Activated T-cell treated with anti-CD3 and anti-CD28 coated beads, Interleukin-2, amount 50 U/mL, for 48 hours (primary cell): ENCODE results near the gene IPCEF1.
"Not testable (repeated sequence)": the region's sequence is repeated elsewhere in the genome, so short reads cannot be mapped to it uniquely, and the experiment has no call there.

Source experiments
- DNase-seq, 2 experiments: peaks; one replicate each; pipeline ENCODE4 v3.0.0-alpha.2; 2020

IPCEF1 gene

GRCh38 chr6:154243793-154244750, 112.5 kb downstream of the IPCEF1 start:
- DNase-seq, result no peak

GRCh38 chr6:154242617-154243357, 113.8 kb downstream of the IPCEF1 start:
- no peak for DNase-seq

GRCh38 chr6:154241581-154241980, 115.0 kb downstream of the IPCEF1 start:
- peak in 1 of 2 experiments; percentile 41 for DNase-seq

GRCh38 chr6:154241061-154241460, 115.5 kb downstream of the IPCEF1 start:
- DNase-seq, result not testable (repeated sequence)

- DNase-seq, result no peak
Measured at GRCh38 chr6:154239392-154239791, 117.2 kb downstream of the IPCEF1 start.

- no peak for DNase-seq
Measured at GRCh38 chr6:154238831-154239230, 117.8 kb downstream of the IPCEF1 start.

- no peak for DNase-seq
Measured at GRCh38 chr6:154236646-154237301, 119.8 kb downstream of the IPCEF1 start.

- no peak for DNase-seq
Measured at GRCh38 chr6:154234019-154234772, 122.4 kb downstream of the IPCEF1 start.

- DNase-seq, result no peak
Measured at GRCh38 chr6:154233383-154233782, 123.2 kb downstream of the IPCEF1 start.

- DNase-seq, result no peak
Measured at GRCh38 chr6:154232013-154232910, 124.3 kb downstream of the IPCEF1 start.

- DNase-seq, result no peak
Measured at GRCh38 chr6:154230910-154231595, 125.5 kb downstream of the IPCEF1 start.

- DNase-seq, result no peak
Measured at GRCh38 chr6:154230393-154230792, 126.2 kb downstream of the IPCEF1 start.

- DNase-seq, result peak; percentile 74 to 79
Measured at GRCh38 chr6:154229786-154230185, 126.8 kb downstream of the IPCEF1 start.

- DNase-seq, result no peak
Measured at GRCh38 chr6:154228521-154228905, 128.1 kb downstream of the IPCEF1 start.

GRCh38 chr6:154227862-154228520, 128.6 kb downstream of the IPCEF1 start:
- no peak for DNase-seq

GRCh38 chr6:154226461-154226860, 130.1 kb downstream of the IPCEF1 start:
- DNase-seq, result no peak

- no peak for DNase-seq
Measured at GRCh38 chr6:154223296-154223695, 133.3 kb downstream of the IPCEF1 start.

- DNase-seq, result no peak
Measured at GRCh38 chr6:154222716-154223115, 133.9 kb downstream of the IPCEF1 start.

GRCh38 chr6:154219250-154219649, 137.4 kb downstream of the IPCEF1 start:
- no peak for DNase-seq

GRCh38 chr6:154218787-154219186, 137.8 kb downstream of the IPCEF1 start:
- no peak for DNase-seq
